SH-SY5Y (cell line): ENCODE data around the gene P2RX6.

Source experiments
- GATA2 ChIP-seq: IDR thresholded peaks from 2 replicates; pipeline ENCODE4 v1.6.1; 2011; ENCODE audit warnings: mild to moderate bottlenecking, low read depth, low read length
- GATA3 ChIP-seq: IDR thresholded peaks from 2 replicates; pipeline ENCODE4 v1.6.1; 2011; ENCODE audit warnings: low read depth, mild to moderate bottlenecking, low read length, moderate library complexity

- no peak for TF ChIP-seq GATA3
- TF ChIP-seq GATA2 = no peak
Observed at GRCh38 chr22:20976291-20976877, 38.6 kb upstream of the P2RX6 start.
